GM18511 (cell line): ENCODE results near the gene GTPBP4.
"Not testable (repeated sequence)": the region's sequence is repeated elsewhere in the genome, so short reads cannot be mapped to it uniquely, and the experiment has no call there.

Source experiments
- ATAC-seq: cut with Tn5 transposase; IDR thresholded peaks from one replicate; pipeline ENCODE4 v1.9.1; 2021; ENCODE audit warnings: mild to moderate bottlenecking, moderate library complexity; ENCODE audit not compliant: unreplicated experiment

Gene GTPBP4

DNA sequence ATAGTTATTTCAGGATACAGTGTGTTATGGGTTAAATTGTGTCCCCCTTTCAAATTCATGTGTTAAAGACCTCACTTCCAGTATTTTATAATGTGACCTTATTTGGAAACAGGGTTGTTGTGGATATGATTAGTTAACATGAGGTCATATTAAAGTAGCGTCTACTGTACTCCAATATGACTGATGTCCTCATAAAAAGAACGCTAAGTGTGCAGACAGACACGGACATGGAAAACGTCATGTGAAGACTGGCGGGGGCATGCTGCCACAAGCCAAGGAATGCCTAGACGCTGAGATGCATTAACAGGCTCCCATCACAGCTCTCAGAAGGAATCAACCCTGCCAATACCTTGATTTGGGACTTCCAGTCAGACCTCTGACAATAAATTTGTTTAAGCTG is 66.5 kb downstream of the GTPBP4 start:
- no peak for ATAC-seq

- peak; percentile 95 for ATAC-seq
Measured at GRCh38 chr10:1056326-1057105, 68.3 kb downstream of the GTPBP4 start, which contains the start of gene WDR37. Gene WDR37, plus strand, starts transcription at chr10:1056385. Its CDS starts 15,771 bp downstream, at chr10:1072156.

GRCh38 chr10:1057106-1057657 is 68.9 kb downstream of the GTPBP4 start:
- peak; percentile 29 for ATAC-seq

GRCh38 chr10:1058017-1058416 is 69.8 kb downstream of the GTPBP4 start:
- no peak for ATAC-seq

- no peak for ATAC-seq
Measured at GRCh38 chr10:1059902-1060301, 71.7 kb downstream of the GTPBP4 start.

- no peak for ATAC-seq
Measured at GRCh38 chr10:1061930-1062774, 73.9 kb downstream of the GTPBP4 start.

DNA sequence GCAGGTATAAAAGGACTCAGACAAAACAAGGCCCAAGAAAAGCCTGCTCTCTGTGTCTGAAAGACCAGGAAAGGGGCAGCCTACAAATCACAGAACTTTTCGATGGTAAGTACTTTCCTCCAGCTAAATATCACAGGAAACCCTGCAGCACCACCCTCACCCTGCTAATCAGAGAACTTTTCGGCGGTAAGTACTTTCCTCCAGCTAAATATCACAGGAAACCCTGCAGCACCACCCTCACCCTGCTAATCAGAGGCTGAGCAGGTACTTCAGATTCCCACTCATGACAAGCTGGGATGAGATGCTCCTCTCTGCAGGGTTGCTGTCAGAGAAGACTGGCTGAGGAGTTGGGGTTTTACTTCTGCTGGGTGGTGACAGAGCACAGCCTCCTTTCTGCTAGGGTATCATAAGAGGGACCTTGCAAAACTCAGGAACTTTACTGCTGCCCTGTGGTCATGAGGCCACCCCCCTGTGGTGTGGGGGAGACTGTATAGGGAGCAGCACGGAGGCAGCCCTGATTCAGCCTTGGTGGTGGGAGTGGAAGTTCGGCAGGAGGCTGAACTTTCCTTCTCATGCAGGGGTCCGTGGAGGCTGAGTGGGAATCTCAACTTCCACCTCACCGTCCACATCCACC is 75.1 kb downstream of the GTPBP4 start:
- no peak for ATAC-seq

DNA sequence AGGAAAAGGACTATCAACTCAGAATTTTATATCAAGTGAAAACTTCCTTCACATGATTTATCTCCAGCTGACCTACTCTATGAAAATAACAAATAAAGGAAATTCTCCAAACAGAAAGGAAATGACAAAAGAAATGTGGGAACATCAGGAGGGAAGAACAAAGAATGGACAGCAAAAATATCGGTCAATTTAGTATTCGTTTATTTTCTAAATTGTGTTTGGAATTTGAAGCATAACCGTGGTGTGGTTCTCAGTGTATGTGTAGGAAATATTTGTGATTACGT is 76.7 kb downstream of the GTPBP4 start:
- no peak for ATAC-seq

DNA sequence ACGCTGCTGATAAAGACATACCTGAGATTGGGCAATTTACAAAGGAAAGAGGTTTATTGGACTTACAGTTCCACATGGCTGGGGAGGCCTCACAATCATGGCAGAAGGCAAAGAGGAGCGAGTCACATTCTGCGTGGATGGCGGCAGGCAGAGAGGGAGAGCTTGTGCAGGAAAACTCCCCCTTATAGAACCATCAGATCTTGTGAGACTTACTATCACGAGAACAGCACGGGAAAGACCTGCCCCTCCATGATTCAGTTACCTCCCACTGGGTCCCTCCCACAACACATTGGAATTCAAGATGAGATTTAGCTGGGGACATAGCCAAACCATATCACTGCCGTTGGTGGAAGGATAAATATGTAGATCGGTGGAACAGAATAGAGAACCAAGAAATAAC is 78.5 kb downstream of the GTPBP4 start:
- ATAC-seq, result not testable (repeated sequence)

DNA sequence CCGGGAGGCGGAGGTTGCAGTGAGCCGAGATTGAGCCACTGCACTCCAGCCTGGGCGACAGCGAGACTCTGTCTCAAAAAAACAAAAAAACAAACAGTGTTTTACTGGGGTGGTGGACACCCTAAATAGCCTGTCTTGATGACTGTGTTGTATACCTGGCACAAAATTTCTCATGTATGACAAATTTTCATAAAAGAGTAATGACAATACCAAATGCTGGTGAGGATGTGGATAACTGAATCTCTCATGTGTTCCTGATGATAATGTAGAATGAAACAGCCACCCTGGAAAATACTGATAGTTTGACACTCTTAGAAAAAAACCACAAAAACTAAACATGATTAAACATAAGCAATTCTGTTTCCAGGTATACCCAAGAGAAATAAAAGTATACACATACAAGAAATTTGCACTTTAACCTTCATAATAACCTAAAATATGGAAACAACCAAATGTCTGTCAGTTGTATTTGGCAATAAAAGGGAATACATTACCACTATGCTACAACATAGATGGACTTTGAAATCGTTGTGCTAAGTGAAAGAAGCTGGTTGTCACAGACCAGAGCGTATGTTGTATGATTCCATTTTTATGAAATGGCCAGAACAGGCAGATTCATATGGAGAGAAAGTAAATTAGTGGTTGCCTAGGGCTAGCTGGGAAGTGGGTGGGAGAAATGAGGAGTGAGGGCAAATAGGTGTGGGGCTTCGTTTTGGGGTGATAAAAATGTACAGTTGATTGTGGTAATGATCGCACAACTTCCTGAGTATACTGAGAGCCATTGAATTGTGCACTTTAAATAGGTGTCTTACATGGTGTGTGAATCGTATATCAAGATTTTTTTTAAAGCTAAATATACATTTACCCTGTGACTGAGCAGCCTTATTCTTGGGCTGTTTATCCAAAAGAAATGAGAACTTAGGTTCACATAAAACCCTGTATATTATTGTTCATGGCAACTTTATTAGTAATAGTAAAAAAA is 80.4 kb downstream of the GTPBP4 start:
- ATAC-seq, result no peak
